Caco-2 (cell line): ENCODE results near the gene AURKAIP1. TPM values are rescaled to one million over a fixed set of nuclear protein-coding genes. Genes with fewer than 3 reads are reported as not detected.
"Not testable (repeated sequence)": the region's sequence is repeated elsewhere in the genome, so short reads cannot be mapped to it uniquely, and the experiment has no call there.

ENCODE experiments used
- BruUV-seq: library from RNA; stranded (reverse); fragments of 400-500 nt; replicated peaks from 2 replicates; lab custom pipeline; 2021; lab: Mats Ljungman, UMichigan
- CTCF ChIA-PET: fragments of 300-600 bp; sonication (Branson Sonifier 250); formaldehyde crosslinking; loops from one replicate; lab custom pipeline; 2022; ENCODE audit warnings: antibody characterized with exemption; lab: Charles Lee
- POLR2A ChIA-PET: fragments of 300-600 bp; sonication (Branson Sonifier 250); formaldehyde crosslinking; loops from one replicate; lab custom pipeline; 2022; ENCODE audit warnings: antibody characterized with exemption; lab: Charles Lee
- DNase-seq, 2 experiments: peaks; one replicate each; pipeline versions ENCODE4 v3.0.0 to v3.0.0-alpha.2; 2020 to 2022
- H3K27me3 ChIP-seq: replicated peaks from 2 replicates; pipeline ENCODE4 v1.6.0; 2011; ENCODE audit warnings: low read length; ENCODE audit not compliant: control insufficient read depth, insufficient read depth
- H3K36me3 ChIP-seq: 2 replicates; pipeline ENCODE4 v1.5.1; 2011; ENCODE audit warnings: low read length; ENCODE audit not compliant: control insufficient read depth, insufficient read depth
- H3K4me1 ChIP-seq: fragments of 250-450 bp; sonication (Bioruptor Pico); 2 replicates; pipeline ENCODE4 v1.5.1; 2020; ENCODE audit warnings: mild to moderate bottlenecking
- H3K4me3 ChIP-seq: 2 replicates; pipeline ENCODE4 v1.5.1; 2011; ENCODE audit warnings: low read depth, mild to moderate bottlenecking, control low read depth, low read length
- H3K9me3 ChIP-seq: fragments of 250-450 bp; sonication (Bioruptor Pico); 2 replicates; pipeline ENCODE4 v1.5.1; 2020; ENCODE audit warnings: mild to moderate bottlenecking, moderate library complexity
- H3K27ac Mint-ChIP-seq: one replicate; pipeline ENCODE4 v1.8.0; 2022; ENCODE audit warnings: mixed read lengths; ENCODE audit not compliant: unreplicated experiment
- H3K27me3 Mint-ChIP-seq: one replicate; pipeline ENCODE4 v1.8.0; 2022; ENCODE audit warnings: mixed read lengths; ENCODE audit not compliant: insufficient read depth, unreplicated experiment
- H3K36me3 Mint-ChIP-seq: one replicate; pipeline ENCODE4 v1.8.0; 2022; ENCODE audit warnings: mild to moderate bottlenecking, mixed read lengths; ENCODE audit not compliant: insufficient read depth, unreplicated experiment
- H3K4me1 Mint-ChIP-seq: one replicate; pipeline ENCODE4 v1.8.0; 2022; ENCODE audit warnings: low read depth, mixed read lengths; ENCODE audit not compliant: unreplicated experiment
- H3K4me3 Mint-ChIP-seq: one replicate; pipeline ENCODE4 v1.8.0; 2022; ENCODE audit warnings: mild to moderate bottlenecking, moderate library complexity, mixed read lengths; ENCODE audit not compliant: unreplicated experiment
- H3K9me3 Mint-ChIP-seq: one replicate; pipeline ENCODE4 v1.8.0; 2022; ENCODE audit warnings: mixed read lengths; ENCODE audit not compliant: unreplicated experiment
- intact Hi-C: fragments of 100-400 bp; cut with micrococcal nuclease; formaldehyde crosslinking; loops from one replicate; pipeline ENCODE4 v1.10.0; 2022; ENCODE audit not compliant: unreplicated experiment
- total RNA-seq: library from RNA; stranded (reverse); gene quantifications from 2 replicates; pipeline ENCODE4 v1.2.3, GENCODE V29; 2022
- TF ChIP-seq, protein P1 (sequence below), 2 experiments: fragments of 200-600 bp in 1 of 2; IDR thresholded peaks; 1 replicate in 1 of 2; 2 replicates in 1 of 2; pipeline versions ENCODE4 v1.5.1 to v1.8.0; 2011 to 2022; ENCODE audit warnings: antibody characterized with exemption in 1 of 2, control low read depth in 1 of 2, inconsistent platforms in 1 of 2, low read depth in 1 of 2, low read length in 1 of 2, mild to moderate bottlenecking in 1 of 2, moderate library complexity in 1 of 2; ENCODE audit not compliant: insufficient read depth in 1 of 2, severe bottlenecking in 1 of 2, unreplicated experiment in 1 of 2

AURKAIP1 gene
- total RNA-seq, 1 experiment from 2014 or later = 187 TPM

DNA sequence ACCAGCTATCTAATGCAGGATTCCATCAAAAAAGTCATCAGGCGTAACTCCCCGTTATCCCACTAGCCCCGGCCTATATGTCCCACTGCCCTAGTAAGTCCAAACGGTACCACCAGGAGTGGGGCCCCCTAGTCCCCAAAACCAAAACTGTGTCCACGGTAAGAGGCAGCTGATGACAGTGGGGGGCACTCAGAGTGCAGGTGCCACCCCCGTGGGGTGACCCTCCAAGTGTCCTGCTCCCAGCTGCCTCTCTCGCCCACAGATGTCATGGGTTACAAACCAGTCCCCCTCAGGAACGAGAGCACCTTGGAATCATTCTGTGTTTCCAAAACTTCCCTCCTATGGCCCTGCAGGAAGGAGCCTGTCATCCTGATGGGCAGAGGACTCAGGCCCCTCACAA, 10.9 kb upstream of the AURKAIP1 start:
- peaks cover 66% of the 10 kb centered on the region for H3K36me3 Mint-ChIP-seq
- H3K27ac Mint-ChIP-seq = no peak overlapping the region

DNA sequence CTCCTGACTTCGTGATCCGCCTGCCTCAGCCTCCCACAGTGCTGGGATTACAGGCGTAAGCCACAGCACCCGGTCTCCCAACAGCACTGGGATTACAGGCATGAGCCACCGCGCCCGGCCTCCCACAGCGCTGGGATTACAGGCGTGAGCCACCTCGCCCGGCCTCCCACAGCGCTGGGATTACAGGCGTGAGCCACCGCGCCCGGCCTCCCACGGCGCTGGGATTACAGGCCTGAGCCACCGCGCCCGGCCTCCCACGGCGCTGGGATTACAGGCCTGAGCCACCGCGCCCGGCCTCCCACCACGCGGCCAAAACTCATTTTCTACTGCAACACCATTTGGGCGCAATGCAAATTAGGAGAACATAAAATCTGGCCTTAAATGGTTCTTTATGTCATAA, 10.3 kb upstream of the AURKAIP1 start:
- H3K4me1 Mint-ChIP-seq, BruUV-seq, H3K9me3 ChIP-seq, POLR2A ChIA-PET, intact Hi-C loops, H3K36me3 ChIP-seq, H3K4me3 Mint-ChIP-seq, H3K27me3 Mint-ChIP-seq, H3K9me3 Mint-ChIP-seq, H3K4me3 ChIP-seq, H3K27ac Mint-ChIP-seq, H3K4me1 ChIP-seq, H3K27me3 ChIP-seq, CTCF ChIA-PET, DNase-seq: not testable (repeated sequence)
- H3K36me3 Mint-ChIP-seq = peaks cover 60% of the 10 kb centered on the region

More for the DNA sequence above, 10.9 kb upstream of the AURKAIP1 start:
- Histone ChIP-seq H3K36me3 (peaks cover 2% of the 10 kb centered on the region), H3K9me3 (no peaks in the 10 kb centered on the region), H3K4me1 (no peaks in the 10 kb centered on the region), H3K4me3 (no peak overlapping the region), H3K27me3 (no peaks in the 10 kb centered on the region)
- BruUV-seq = no TSS peak
- no peaks in the 10 kb centered on the region for H3K4me1 Mint-ChIP-seq
- no peak for DNase-seq
- peaks cover 8% of the 10 kb centered on the region for H3K9me3 Mint-ChIP-seq
- ChIA-PET CTCF (no interaction called here), POLR2A (no interaction called here)
- H3K27me3 Mint-ChIP-seq = no peaks in the 10 kb centered on the region
- intact Hi-C loops = no loop called here
- TF ChIP-seq, protein P1, sequence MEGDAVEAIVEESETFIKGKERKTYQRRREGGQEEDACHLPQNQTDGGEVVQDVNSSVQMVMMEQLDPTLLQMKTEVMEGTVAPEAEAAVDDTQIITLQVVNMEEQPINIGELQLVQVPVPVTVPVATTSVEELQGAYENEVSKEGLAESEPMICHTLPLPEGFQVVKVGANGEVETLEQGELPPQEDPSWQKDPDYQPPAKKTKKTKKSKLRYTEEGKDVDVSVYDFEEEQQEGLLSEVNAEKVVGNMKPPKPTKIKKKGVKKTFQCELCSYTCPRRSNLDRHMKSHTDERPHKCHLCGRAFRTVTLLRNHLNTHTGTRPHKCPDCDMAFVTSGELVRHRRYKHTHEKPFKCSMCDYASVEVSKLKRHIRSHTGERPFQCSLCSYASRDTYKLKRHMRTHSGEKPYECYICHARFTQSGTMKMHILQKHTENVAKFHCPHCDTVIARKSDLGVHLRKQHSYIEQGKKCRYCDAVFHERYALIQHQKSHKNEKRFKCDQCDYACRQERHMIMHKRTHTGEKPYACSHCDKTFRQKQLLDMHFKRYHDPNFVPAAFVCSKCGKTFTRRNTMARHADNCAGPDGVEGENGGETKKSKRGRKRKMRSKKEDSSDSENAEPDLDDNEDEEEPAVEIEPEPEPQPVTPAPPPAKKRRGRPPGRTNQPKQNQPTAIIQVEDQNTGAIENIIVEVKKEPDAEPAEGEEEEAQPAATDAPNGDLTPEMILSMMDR (IDR thresholded peaks at IDR 0.05; ENCODE audit: insufficient read depth in 1 of 2, low read depth in 1 of 2, low read length in 1 of 2, severe bottlenecking in 1 of 2, unreplicated experiment in 1 of 2) = no peak
- no peak overlapping the region for H3K4me3 Mint-ChIP-seq

DNA sequence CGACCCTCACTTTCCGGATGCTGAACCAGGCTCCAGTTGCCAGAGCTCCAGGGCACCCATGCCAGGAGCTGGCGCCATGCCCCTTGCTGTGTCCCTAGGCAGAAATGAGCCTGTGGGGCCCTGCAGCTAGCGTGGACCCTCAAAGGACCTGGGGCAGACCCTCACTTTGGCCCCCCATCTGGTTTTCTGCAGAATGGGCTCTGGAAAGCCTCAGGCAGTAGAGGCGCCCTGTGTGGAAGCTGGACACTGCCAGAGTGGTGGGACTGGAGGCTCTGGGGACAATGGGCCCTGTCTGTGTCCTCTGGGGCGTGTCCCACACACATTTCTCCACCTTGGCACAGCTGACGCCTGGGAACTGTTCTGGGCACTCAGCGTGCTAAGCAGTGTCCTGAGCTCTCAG, 6.3 kb upstream of the AURKAIP1 start:
- peaks cover 2% of the 10 kb centered on the region; the same call in 1 of the 2 replicates for H3K36me3 ChIP-seq
- intact Hi-C loops = no loop called here
- Mint-ChIP-seq H3K9me3 (peaks cover 8% of the 10 kb centered on the region), H3K27me3 (no peaks in the 10 kb centered on the region), H3K36me3 (peaks cover 19% of the 10 kb centered on the region), H3K27ac (no peak overlapping the region), H3K4me3 (no peak overlapping the region), H3K4me1 (no peaks in the 10 kb centered on the region)
- BruUV-seq = no TSS peak
- TF ChIP-seq, protein P1 (IDR thresholded peaks at IDR 0.05; ENCODE audit: insufficient read depth in 1 of 2, low read depth in 1 of 2, low read length in 1 of 2, severe bottlenecking in 1 of 2, unreplicated experiment in 1 of 2) = no peak
- no peak overlapping the region for H3K4me3 ChIP-seq
- H3K4me1 ChIP-seq = no peaks in the 10 kb centered on the region
- ChIA-PET POLR2A (no interaction called here), CTCF (no interaction called here)
- H3K9me3 ChIP-seq = no peaks in the 10 kb centered on the region
- no peaks in the 10 kb centered on the region for H3K27me3 ChIP-seq
- DNase-seq = no peak

DNA sequence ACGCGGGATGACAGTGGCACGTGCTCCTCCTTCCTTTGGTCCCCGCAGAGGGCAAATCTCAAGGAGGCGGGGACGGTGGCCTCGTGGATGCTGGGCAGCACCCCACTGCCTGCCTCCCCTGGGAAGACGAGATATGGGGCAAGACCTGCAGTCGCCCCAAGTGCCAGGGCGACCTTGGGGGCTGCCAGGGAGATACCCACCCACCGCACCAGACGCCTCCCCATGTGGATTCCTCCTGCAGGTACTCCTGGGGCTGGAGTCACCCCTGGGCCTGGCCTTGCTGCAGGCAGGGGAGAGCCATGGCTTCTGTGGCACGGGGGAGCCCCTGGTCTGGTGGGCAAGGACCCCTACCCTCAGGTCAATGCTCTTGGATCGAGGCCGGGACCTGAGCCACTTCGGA, 5.9 kb upstream of the AURKAIP1 start:
- DNase-seq = no peak
- H3K36me3 ChIP-seq = peaks cover 2% of the 10 kb centered on the region; the same call in 1 of the 2 replicates
- Mint-ChIP-seq H3K4me1 (no peaks in the 10 kb centered on the region), H3K9me3 (peaks cover 8% of the 10 kb centered on the region), H3K4me3 (no peak overlapping the region), H3K36me3 (peaks cover 15% of the 10 kb centered on the region), H3K27ac (no peak overlapping the region), H3K27me3 (no peaks in the 10 kb centered on the region)
- H3K27me3 ChIP-seq = no peaks in the 10 kb centered on the region
- H3K9me3 ChIP-seq = no peaks in the 10 kb centered on the region
- intact Hi-C loops = no loop called here
- no TSS peak for BruUV-seq
- H3K4me1 ChIP-seq = no peaks in the 10 kb centered on the region
- no peak overlapping the region for H3K4me3 ChIP-seq
- ChIA-PET POLR2A (no interaction called here), CTCF (no interaction called here)
- TF ChIP-seq, protein P1 (IDR thresholded peaks at IDR 0.05; ENCODE audit: insufficient read depth in 1 of 2, low read depth in 1 of 2, low read length in 1 of 2, severe bottlenecking in 1 of 2, unreplicated experiment in 1 of 2) = no peak
